Stimulated activated CD8-positive, alpha-beta memory T cell treated with anti-CD3 and anti-CD28 coated beads, Interleukin-7, amount 100 ng/mL, for 24 hours (primary cell): ENCODE data around the gene STXBP1.
A peak's percentile ranks its signal among the peaks of the same experiment; 100 is the strongest.
"Not testable (repeated sequence)": the region's sequence is repeated elsewhere in the genome, so short reads cannot be mapped to it uniquely, and the experiment has no call there.

Experiments
- DNase-seq: peaks from one replicate; pipeline ENCODE4 v3.0.0-alpha.2; 2020; ENCODE audit warnings: low read depth

The STXBP1 gene

GRCh38 chr9:127578627-127578951 is 33.5 kb upstream of the STXBP1 start:
- no peak for DNase-seq

- peak; percentile 49 for DNase-seq
Observed at GRCh38 chr9:127578952-127579853, 32.9 kb upstream of the STXBP1 start.

- DNase-seq = no peak
Observed at GRCh38 chr9:127580366-127580765, 31.7 kb upstream of the STXBP1 start.

GRCh38 chr9:127580879-127581475 is 31.1 kb upstream of the STXBP1 start:
- no peak for DNase-seq

GRCh38 chr9:127584474-127584805 is 27.6 kb upstream of the STXBP1 start:
- DNase-seq = not testable (repeated sequence)

GRCh38 chr9:127585161-127585819 is 26.8 kb upstream of the STXBP1 start:
- no peak for DNase-seq

- no peak for DNase-seq
Observed at GRCh38 chr9:127586096-127586495, 26.0 kb upstream of the STXBP1 start.

GRCh38 chr9:127586537-127586936 is 25.5 kb upstream of the STXBP1 start:
- DNase-seq = peak; percentile 35

- no peak for DNase-seq
Observed at GRCh38 chr9:127587966-127588365, 24.1 kb upstream of the STXBP1 start.

- DNase-seq = no peak
Observed at GRCh38 chr9:127588740-127589506, 23.2 kb upstream of the STXBP1 start.

- no peak for DNase-seq
Observed at GRCh38 chr9:127589955-127590370, 22.1 kb upstream of the STXBP1 start.

- DNase-seq = no peak
Observed at GRCh38 chr9:127595611-127596010, 16.5 kb upstream of the STXBP1 start.

GRCh38 chr9:127598839-127599549 is 13.1 kb upstream of the STXBP1 start:
- no peak for DNase-seq

GRCh38 chr9:127599550-127599891 is 12.6 kb upstream of the STXBP1 start:
- DNase-seq = no peak

- no peak for DNase-seq
Observed at GRCh38 chr9:127603226-127603625, 8.9 kb upstream of the STXBP1 start.

- DNase-seq = no peak
Observed at GRCh38 chr9:127606043-127606442, 6.0 kb upstream of the STXBP1 start.

- DNase-seq = no peak
Observed at GRCh38 chr9:127608104-127608966, 3.7 kb upstream of the STXBP1 start.

GRCh38 chr9:127611603-127611898 is 526 bp upstream of the STXBP1 start:
- DNase-seq = no peak

- no peak for DNase-seq
Observed at GRCh38 chr9:127612939-127613582, 984 bp downstream of the STXBP1 start.

- DNase-seq = no peak
Observed at GRCh38 chr9:127613583-127613954, 1.5 kb downstream of the STXBP1 start.

- DNase-seq = no peak
Observed at GRCh38 chr9:127614961-127615360, 2.9 kb downstream of the STXBP1 start.
